IMR-90 (cell line): ENCODE data around the gene DCP1A. TPM values are rescaled to one million over a fixed set of nuclear protein-coding genes. Genes with fewer than 3 reads are reported as not detected.

ENCODE experiments used
- ATAC-seq: fragments of 200-7000 bp; cut with Tn5 transposase; 2 replicates; pipeline ENCODE4 v1.9.1; 2020; ENCODE audit warnings: low read depth, mild to moderate bottlenecking, moderate library complexity
- BruUV-seq: library from RNA; stranded (reverse); fragments of 400-500 nt; replicated peaks from 2 replicates; lab custom pipeline; 2021; lab: Mats Ljungman, UMichigan
- CTCF ChIA-PET: fragments of 300-600 bp; formaldehyde crosslinking; extraction: SDS; loops from one replicate; lab custom pipeline; 2021; ENCODE audit warnings: antibody characterized with exemption; lab: Yijun Ruan, JAX
- POLR2A ChIA-PET: fragments of 300-600 bp; sonication (Branson Sonifier 250); formaldehyde crosslinking; loops from one replicate; lab custom pipeline; 2022; ENCODE audit warnings: antibody characterized with exemption; ENCODE audit not compliant: unreplicated experiment; lab: Charles Lee
- DNase-seq: peaks from one replicate; pipeline ENCODE4 v3.0.0; 2013
- H2AFZ ChIP-seq: replicated peaks from 2 replicates; pipeline ENCODE3; 2013; ENCODE audit warnings: low read length, mild to moderate bottlenecking; ENCODE audit not compliant: poor library complexity
- H2AK5ac ChIP-seq: 2 replicates; pipeline ENCODE4 v1.6.1; 2013; ENCODE audit warnings: low read depth, low read length, inconsistent platforms
- H2AK9ac ChIP-seq: replicated peaks from 2 replicates; pipeline ENCODE3; 2013; ENCODE audit warnings: mild to moderate bottlenecking, low read depth, low read length, moderate library complexity; ENCODE audit not compliant: poor library complexity
- H2BK120ac ChIP-seq: 2 replicates; pipeline ENCODE4 v1.6.1; 2013; ENCODE audit warnings: low read depth, low read length, inconsistent platforms
- H2BK15ac ChIP-seq: 3 replicates; pipeline ENCODE4 v1.6.1; 2013; ENCODE audit warnings: low read depth, low read length, inconsistent platforms
- H2BK20ac ChIP-seq: 2 replicates; pipeline ENCODE4 v1.6.1; 2013; ENCODE audit warnings: low read depth, mild to moderate bottlenecking, inconsistent platforms, low read length, moderate library complexity
- H2BK5ac ChIP-seq: 2 replicates; pipeline ENCODE4 v1.6.1; 2013; ENCODE audit warnings: mild to moderate bottlenecking, low read depth, low read length, inconsistent platforms; ENCODE audit not compliant: poor library complexity, severe bottlenecking
- H3K14ac ChIP-seq: replicated peaks from 2 replicates; pipeline ENCODE4 v1.6.1; 2013; ENCODE audit warnings: low read depth, low read length, inconsistent platforms
- H3K18ac ChIP-seq: 2 replicates; pipeline ENCODE4 v1.6.1; 2013; ENCODE audit warnings: low read depth, low read length, control low read depth
- H3K23ac ChIP-seq: 2 replicates; pipeline ENCODE4 v1.6.1; 2013; ENCODE audit warnings: low read depth, low read length, inconsistent platforms
- H3K27ac ChIP-seq: 2 replicates; pipeline ENCODE4 v1.5.1; 2013; ENCODE audit warnings: mild to moderate bottlenecking, control low read depth, low read length; ENCODE audit not compliant: insufficient read depth
- H3K27me3 ChIP-seq: 2 replicates; pipeline ENCODE4 v1.6.1; 2013; ENCODE audit warnings: low read length; ENCODE audit not compliant: control insufficient read depth, insufficient read depth
- H3K36me3 ChIP-seq: 2 replicates; pipeline ENCODE4 v1.6.1; 2013; ENCODE audit warnings: low read length, mixed read lengths; ENCODE audit not compliant: control insufficient read depth, insufficient read depth
- H3K4ac ChIP-seq: 2 replicates; pipeline ENCODE4 v1.6.1; 2013; ENCODE audit warnings: low read depth, low read length, inconsistent platforms
- H3K4me1 ChIP-seq: 2 replicates; pipeline ENCODE4 v1.6.1; 2013; ENCODE audit warnings: low read length, mixed read lengths; ENCODE audit not compliant: control insufficient read depth, insufficient read depth
- H3K4me2 ChIP-seq: 2 replicates; pipeline ENCODE4 v1.6.1; 2013; ENCODE audit warnings: low read depth, mild to moderate bottlenecking, control low read depth, low read length, moderate library complexity
- H3K4me3 ChIP-seq: 2 replicates; pipeline ENCODE4 v1.5.1; 2013; ENCODE audit warnings: low read depth, mild to moderate bottlenecking, control low read depth, low read length, moderate library complexity; ENCODE audit not compliant: insufficient read depth
- H3K56ac ChIP-seq: 2 replicates; pipeline ENCODE4 v1.6.1; 2013; ENCODE audit warnings: low read length, inconsistent platforms; ENCODE audit not compliant: insufficient read depth; ENCODE audit errors: extremely low read depth
- H3K79me1 ChIP-seq, 2 experiments: 2 replicates each; pipeline ENCODE4 v1.6.1; 2013; ENCODE audit warnings: low read length in 2 of 2, inconsistent platforms in 1 of 2, low read depth in 1 of 2
- H3K9ac ChIP-seq: 2 replicates; pipeline ENCODE4 v1.6.1; 2013; ENCODE audit warnings: low read depth, low read length, control low read depth
- H3K9me1 ChIP-seq: 2 replicates; pipeline ENCODE4 v1.6.1; 2013; ENCODE audit warnings: low read length, inconsistent platforms; ENCODE audit not compliant: insufficient read depth
- H3K9me3 ChIP-seq: 2 replicates; pipeline ENCODE4 v1.6.1; 2013; ENCODE audit warnings: low read length; ENCODE audit not compliant: control insufficient read depth, insufficient read depth
- H4K20me1 ChIP-seq: 2 replicates; pipeline ENCODE4 v1.6.1; 2013; ENCODE audit warnings: low read length, inconsistent platforms; ENCODE audit not compliant: insufficient read depth
- H4K5ac ChIP-seq: 2 replicates; pipeline ENCODE4 v1.6.1; 2013; ENCODE audit warnings: mild to moderate bottlenecking, low read depth, low read length, control low read depth
- H4K8ac ChIP-seq, 2 experiments: 2 replicates each; pipeline ENCODE4 v1.6.1; 2013; ENCODE audit warnings: low read depth in 2 of 2, low read length in 2 of 2, control low read depth in 1 of 2, inconsistent platforms in 1 of 2
- H4K91ac ChIP-seq: 2 replicates; pipeline ENCODE4 v1.6.1; 2013; ENCODE audit warnings: low read depth, low read length, inconsistent platforms; ENCODE audit not compliant: insufficient read depth
- CEBPB ChIP-seq: IDR thresholded peaks from 2 replicates; pipeline ENCODE4 v1.6.1; 2012; ENCODE audit warnings: low read depth, low read length, improper control_type of control experiment
- NFE2L2 ChIP-seq: fragments of 150-350 bp; IDR thresholded peaks from 2 replicates; pipeline ENCODE4 v1.6.1; 2016; ENCODE audit warnings: low read depth, mild to moderate bottlenecking, low read length
- SMC3 ChIP-seq: fragments of 150-350 bp; IDR thresholded peaks from 2 replicates; pipeline ENCODE4 v1.6.1; 2016; ENCODE audit warnings: low read depth, mild to moderate bottlenecking, antibody characterized with exemption, low read length, moderate library complexity
- WGBS, 2 experiments: methylation state at CpG; one replicate each; pipeline versions ENCODE4 v1.1.5 to v1.1.7; 2013; ENCODE audit warnings: missing lambda C conversion rate in 2 of 2; ENCODE audit not compliant: insufficient read length in 1 of 2; ENCODE audit errors: extremely low coverage in 2 of 2; 5-methylcytosine and 5-hydroxymethylcytosine counted together
- dilution Hi-C: fragments of 300-500 bp; cut with HindIII; formaldehyde crosslinking; loops from one replicate; pipeline ENCODE4 v1.14.3; 2018; ENCODE audit warnings: low sequenced_read_pairs; ENCODE audit not compliant: unreplicated experiment
- in situ Hi-C: fragments of 300-500 bp; cut with MboI; formaldehyde crosslinking; loops from 3 replicates; pipeline ENCODE4 v1.14.3; 2019; ENCODE audit warnings: low sequenced_read_pairs, inconsistent platforms, mixed read lengths
- intact Hi-C: fragments of 100-400 bp; cut with micrococcal nuclease; formaldehyde crosslinking; loops from 2 replicates; pipeline ENCODE4 v1.10.0; 2022
- polyA plus RNA-seq, 3 experiments: library from polyadenylated mRNA; depleted of rRNA; stranded (reverse); fragments of >200 nt; gene quantifications; 2 replicates each; pipeline ENCODE4 v1.2.3, GENCODE V29; 2012; ENCODE audit warnings: low replicate concordance in 1 of 3
- total RNA-seq: library from RNA; depleted of rRNA; stranded (reverse); fragments of >200 nt; gene quantifications from 2 replicates; pipeline ENCODE4 v1.2.3, GENCODE V29; 2012

The DCP1A gene
- total and polyA plus RNA-seq, 2 of the 4 experiments (the other 2 are of a cell fraction), result 13.2 to 30.1 TPM

- H2AK5ac ChIP-seq, result no peak overlapping the region
Measured at GRCh38 chr3:53252096-53252946, 95.0 kb downstream of the DCP1A start.

More at GRCh38 chr3:53252096-53252946, 95.0 kb downstream of the DCP1A start:
- H4K20me1 ChIP-seq, result peaks cover 85% of the 10 kb centered on the region
- H3K56ac ChIP-seq, result no peak overlapping the region
- intact Hi-C loops (no loop called here), dilution Hi-C loops (no loop called here), in situ Hi-C loops (no loop called here)
- H3K9me3 ChIP-seq, result no peaks in the 10 kb centered on the region
- H4K8ac ChIP-seq, result no peak overlapping the region
- no peak overlapping the region for H3K18ac ChIP-seq
- peak overlapping the region; percentile 39 for H3K14ac ChIP-seq
- no peaks in the 10 kb centered on the region for H3K27me3 ChIP-seq
- no peak overlapping the region; the same call in 1 of the 2 replicates for H3K4ac ChIP-seq
- no peak overlapping the region for H4K5ac ChIP-seq
- H2BK15ac ChIP-seq, result no peak overlapping the region
- TF ChIP-seq SMC3 (no peak), NFE2L2 (no peak), CEBPB (peak; percentile 18; the same call in 1 of the 2 replicates)
- BruUV-seq, result no TSS peak
- ATAC-seq, result no peak
- no peak overlapping the region for H2AFZ ChIP-seq
- H4K91ac ChIP-seq, result no peak overlapping the region
- ChIA-PET POLR2A (no interaction called here), CTCF (no interaction called here)
- H3K23ac ChIP-seq, result peak overlapping the region; percentile 38; the same call in 1 of the 2 replicates
- H3K27ac ChIP-seq, result peak overlapping the region; percentile 36; the same call in 1 of the 2 replicates
- peak overlapping the region; percentile 85 for H3K4me2 ChIP-seq
- no peak overlapping the region for H2BK20ac ChIP-seq
- peaks cover 15% of the 10 kb centered on the region for H3K36me3 ChIP-seq
- H2AK9ac ChIP-seq, result no peak overlapping the region
- no peak overlapping the region for H2BK5ac ChIP-seq
- no peak overlapping the region for H2BK120ac ChIP-seq
- no peak for DNase-seq
- WGBS, 2 experiments, result 55% methylated on average over 3 of the region's 10 CpGs; no CpG with 5 or more reads in 1 of the 2 experiments
- H3K79me1 ChIP-seq, result peaks cover 0 to 59% of the 10 kb centered on the region in 2 experiments; a peak in 3 of 4 replicates
- peaks cover 21% of the 10 kb centered on the region for H3K4me1 ChIP-seq
- no peak overlapping the region; the same call in 1 of the 2 replicates for H3K4me3 ChIP-seq
- H3K9ac ChIP-seq, result 0 out of 2 replicates have a peak overlapping the region, but pooled peaks have one; percentile 12
- H3K9me1 ChIP-seq, result peaks cover 25% of the 10 kb centered on the region
